ENCODE measurements around the gene MSTN. TPM values are rescaled to one million over a fixed set of nuclear protein-coding genes. Genes with fewer than 3 reads are reported as not detected.
A peak's percentile ranks its signal among the peaks of the same experiment; 100 is the strongest.

Gene MSTN
- total RNA-seq, 2 experiments from 2014 or later: not detected

DNA sequence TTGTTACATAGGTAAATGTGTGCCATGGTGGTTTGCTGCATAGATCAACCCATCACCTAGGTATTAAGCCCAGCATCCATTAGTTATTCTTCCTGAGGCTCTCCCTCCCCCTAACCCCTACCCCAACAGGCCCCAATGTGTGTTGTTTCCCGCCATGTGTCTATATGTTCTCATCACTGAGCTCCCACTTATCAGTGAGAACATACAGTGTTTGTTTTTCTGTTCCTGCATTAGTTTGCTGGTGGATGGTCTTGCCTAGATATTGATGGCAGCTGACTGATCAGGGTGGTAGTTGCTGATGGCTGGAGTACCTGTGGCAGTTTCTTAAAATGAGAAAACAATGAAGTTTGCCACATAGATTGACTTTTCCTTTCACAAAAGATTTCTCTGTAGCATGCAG lies 34.6 kb upstream of the MSTN start:
- Mint-ChIP-seq H3K27me3 (no peaks in the 10 kb centered on the region), H3K36me3 (ENCODE audit: low read depth) (no peaks in the 10 kb centered on the region), H3K27ac (no peak overlapping the region), H3K9me3 (no peaks in the 10 kb centered on the region), H3K4me1 (ENCODE audit: low read depth) (no peaks in the 10 kb centered on the region), H3K4me3 (no peak overlapping the region)
- DNase-seq (no peak), ATAC-seq (no peak)
- ChIA-PET POLR2A (no interaction called here), CTCF (no interaction called here)
- intact Hi-C loops (cut with micrococcal nuclease): no loop called here
- TF ChIP-seq, protein P1, sequence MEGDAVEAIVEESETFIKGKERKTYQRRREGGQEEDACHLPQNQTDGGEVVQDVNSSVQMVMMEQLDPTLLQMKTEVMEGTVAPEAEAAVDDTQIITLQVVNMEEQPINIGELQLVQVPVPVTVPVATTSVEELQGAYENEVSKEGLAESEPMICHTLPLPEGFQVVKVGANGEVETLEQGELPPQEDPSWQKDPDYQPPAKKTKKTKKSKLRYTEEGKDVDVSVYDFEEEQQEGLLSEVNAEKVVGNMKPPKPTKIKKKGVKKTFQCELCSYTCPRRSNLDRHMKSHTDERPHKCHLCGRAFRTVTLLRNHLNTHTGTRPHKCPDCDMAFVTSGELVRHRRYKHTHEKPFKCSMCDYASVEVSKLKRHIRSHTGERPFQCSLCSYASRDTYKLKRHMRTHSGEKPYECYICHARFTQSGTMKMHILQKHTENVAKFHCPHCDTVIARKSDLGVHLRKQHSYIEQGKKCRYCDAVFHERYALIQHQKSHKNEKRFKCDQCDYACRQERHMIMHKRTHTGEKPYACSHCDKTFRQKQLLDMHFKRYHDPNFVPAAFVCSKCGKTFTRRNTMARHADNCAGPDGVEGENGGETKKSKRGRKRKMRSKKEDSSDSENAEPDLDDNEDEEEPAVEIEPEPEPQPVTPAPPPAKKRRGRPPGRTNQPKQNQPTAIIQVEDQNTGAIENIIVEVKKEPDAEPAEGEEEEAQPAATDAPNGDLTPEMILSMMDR (IDR thresholded peaks at IDR 0.05): no peak

DNA sequence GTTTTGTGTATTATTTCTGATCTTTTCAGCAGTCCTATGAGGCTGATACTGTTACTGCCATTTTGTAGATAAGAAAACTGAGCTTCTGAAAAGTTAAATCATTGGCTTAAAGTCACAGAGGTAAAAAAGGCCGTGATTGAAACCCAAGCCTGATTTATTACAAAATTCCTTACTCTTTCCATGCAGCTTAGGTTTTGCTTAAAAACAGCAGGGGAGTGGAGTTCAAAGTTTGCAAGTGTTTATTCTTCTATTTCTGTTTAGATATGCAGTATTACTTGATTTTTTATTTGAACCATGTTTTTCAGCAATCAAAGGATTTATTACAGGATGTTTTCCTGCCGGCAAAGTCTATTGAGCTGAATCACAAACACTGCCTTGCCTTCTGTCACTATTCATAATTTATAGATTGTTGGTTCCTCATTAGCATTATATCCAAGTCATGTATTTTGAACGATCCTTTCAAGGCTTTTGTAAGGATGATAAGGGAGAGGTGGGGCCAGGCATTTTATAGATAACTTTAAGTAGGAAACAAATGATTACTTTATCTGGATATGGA lies 31.9 kb upstream of the MSTN start:
- Mint-ChIP-seq H3K9me3 (no peaks in the 10 kb centered on the region), H3K4me1 (ENCODE audit: low read depth) (no peaks in the 10 kb centered on the region), H3K27me3 (no peaks in the 10 kb centered on the region), H3K36me3 (ENCODE audit: low read depth) (no peaks in the 10 kb centered on the region), H3K4me3 (no peak overlapping the region), H3K27ac (no peak overlapping the region)
- CTCF ChIA-PET: no interaction called here
- DNase-seq (no peak), ATAC-seq (no peak)
- POLR2A ChIA-PET: no interaction called here
- TF ChIP-seq, protein P1 (IDR thresholded peaks at IDR 0.05): no peak
- intact Hi-C loops (cut with micrococcal nuclease): no loop called here

DNA sequence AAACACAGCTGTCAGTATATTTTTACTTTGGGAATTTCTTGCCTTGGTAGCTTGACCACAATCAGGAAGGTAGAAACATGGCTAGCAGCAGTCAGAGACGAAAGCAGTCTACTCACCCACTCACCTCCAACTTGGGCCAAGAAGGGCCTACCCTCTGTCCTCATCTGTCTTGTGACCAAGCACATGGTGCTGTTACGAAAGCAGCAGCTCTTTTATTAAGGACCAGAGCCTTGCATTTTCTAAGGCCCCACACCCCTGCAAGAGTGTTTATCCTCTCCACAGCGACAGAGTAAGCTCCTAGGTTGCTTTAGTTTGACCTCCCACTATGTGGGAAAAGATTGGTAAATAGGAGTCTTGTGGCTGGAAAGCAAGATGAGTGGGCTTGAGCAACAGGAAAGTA lies 31.3 kb upstream of the MSTN start:
- no peaks in the 10 kb centered on the region for H3K4me1 Mint-ChIP-seq (ENCODE audit: low read depth)
- POLR2A ChIA-PET: no interaction called here
- ATAC-seq (no peak), DNase-seq (no peak)
- intact Hi-C loops (cut with micrococcal nuclease): no loop called here
- H3K36me3 Mint-ChIP-seq (ENCODE audit: low read depth): no peaks in the 10 kb centered on the region
- H3K27me3 Mint-ChIP-seq: no peaks in the 10 kb centered on the region
- no peak overlapping the region for H3K4me3 Mint-ChIP-seq
- no peak overlapping the region for H3K27ac Mint-ChIP-seq
- CTCF ChIA-PET: interaction anchor here (0.7 kb wide), 1 partner anchor 708 kb away, joined by 3 read pairs; no protein-coding TSS in a partner anchor
- TF ChIP-seq, protein P1 (IDR thresholded peaks at IDR 0.05): no peak
- H3K9me3 Mint-ChIP-seq: no peaks in the 10 kb centered on the region

DNA sequence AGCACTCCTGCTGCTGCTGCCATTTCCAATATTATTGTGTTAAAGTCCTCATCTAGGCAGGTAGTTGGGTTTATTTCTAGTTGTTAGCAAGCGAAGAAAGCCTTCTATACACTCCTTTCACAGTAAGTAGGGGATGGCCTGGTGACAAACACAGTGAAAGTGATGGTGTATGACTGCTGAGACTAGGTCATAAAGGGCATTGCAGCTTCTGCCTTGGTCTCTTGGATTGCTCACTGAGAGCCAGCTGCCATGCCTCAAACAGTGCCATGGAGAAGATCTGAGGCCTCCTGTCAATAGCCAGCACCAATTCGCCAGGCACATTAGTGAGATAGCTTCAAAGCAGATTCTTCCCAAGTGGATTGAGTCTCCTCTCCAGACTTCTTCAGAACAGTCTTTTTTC lies 27.6 kb upstream of the MSTN start:
- TF ChIP-seq, protein P1 (IDR thresholded peaks at IDR 0.05): no peak
- Mint-ChIP-seq H3K27ac (no peak overlapping the region), H3K27me3 (no peaks in the 10 kb centered on the region), H3K4me3 (no peak overlapping the region), H3K9me3 (no peaks in the 10 kb centered on the region), H3K36me3 (ENCODE audit: low read depth) (no peaks in the 10 kb centered on the region), H3K4me1 (ENCODE audit: low read depth) (no peaks in the 10 kb centered on the region)
- ATAC-seq (no peak), DNase-seq (no peak)
- ChIA-PET POLR2A (no interaction called here), CTCF (interaction anchor here (2.5 kb wide), 1 partner anchor 270 kb away, joined by 9 read pairs; no protein-coding TSS in a partner anchor)
- intact Hi-C loops (cut with micrococcal nuclease): no loop called here

DNA sequence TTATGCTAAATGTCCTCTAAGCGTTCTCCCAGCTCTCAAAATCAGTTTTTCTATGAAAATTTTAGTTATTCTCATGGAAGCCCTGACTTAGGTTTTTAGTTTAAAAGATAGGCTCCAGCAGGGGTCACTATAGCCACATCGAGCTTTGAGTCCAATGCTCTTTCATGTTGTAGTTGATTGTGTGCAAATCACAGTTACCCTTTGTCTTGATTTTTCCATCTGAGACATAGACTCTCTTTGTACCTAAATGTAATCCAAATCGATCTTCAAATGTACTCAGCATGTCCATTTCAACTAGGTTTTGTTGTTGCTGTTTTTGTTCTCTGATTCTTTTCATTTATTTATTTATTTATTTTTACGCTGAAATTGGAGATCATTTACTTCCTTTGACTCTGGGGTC lies 26.4 kb upstream of the MSTN start:
- ChIA-PET CTCF (interaction anchor here (0.6 to 2.5 kb wide), 35 partner anchors 10 to 712 kb away, joined by 3 to 20 read pairs (median 4); a partner anchor contains a TSS), POLR2A (no interaction called here)
- H3K4me1 Mint-ChIP-seq (ENCODE audit: low read depth): no peaks in the 10 kb centered on the region
- intact Hi-C loops (cut with micrococcal nuclease): loop anchor here (2.0 to 5.0 kb wide), 2 partner anchors 188 to 284 kb away; no protein-coding TSS in a partner anchor
- H3K36me3 Mint-ChIP-seq (ENCODE audit: low read depth): no peaks in the 10 kb centered on the region
- TF ChIP-seq, protein P1 (IDR thresholded peaks at IDR 0.05): peak; percentile 77
- ATAC-seq: peak; percentile 58
- no peaks in the 10 kb centered on the region for H3K9me3 Mint-ChIP-seq
- H3K27ac Mint-ChIP-seq: no peak overlapping the region
- H3K4me3 Mint-ChIP-seq: no peak overlapping the region
- H3K27me3 Mint-ChIP-seq: no peaks in the 10 kb centered on the region
- DNase-seq: peak; percentile 72
